ENCODE measurements around the gene TANC1. TPM values are rescaled to one million over a fixed set of nuclear protein-coding genes. Genes with fewer than 3 reads are reported as not detected.

The TANC1 gene
- polyA plus RNA-seq, 1 donor (not counting 4 experiments of a cell fraction or from before 2014, with no cell fraction given), result 33.5 TPM

GRCh38 chr2:159148901-159149300 lies 180.5 kb downstream of the TANC1 start:
- Histone ChIP-seq H3K27me3 (ENCODE audit: control insufficient read depth, extremely low read depth, insufficient read depth, low read length) (no peaks in the 10 kb centered on the region), H3K9me1 (ENCODE audit: control insufficient read depth, extremely low read depth, insufficient read depth, low read length) (no peaks in the 10 kb centered on the region), H3K4me1 (ENCODE audit: control insufficient read depth, extremely low read depth, insufficient read depth, low read length) (peaks cover 28% of the 10 kb centered on the region), H4K20me1 (ENCODE audit: control insufficient read depth, extremely low read depth, insufficient read depth, low read length) (no peaks in the 10 kb centered on the region), H3K79me2 (ENCODE audit: control insufficient read depth, insufficient read depth, low read length) (peaks cover 5% of the 10 kb centered on the region), H3K36me3 (ENCODE audit: control insufficient read depth in 2 of 2, extremely low read depth in 1 of 2, insufficient read depth in 2 of 2, low read length in 2 of 2) (peaks cover 12 to 19% of the 10 kb centered on the region in 2 experiments), H3K4me3 (ENCODE audit: control insufficient read depth in 2 of 3, extremely low read depth in 1 of 3, insufficient read depth in 2 of 3, low read depth in 1 of 3, low read length in 3 of 3) (no peak overlapping the region), H3K27ac (ENCODE audit: control insufficient read depth, insufficient read depth, low read length) (no peak overlapping the region), H2AFZ (ENCODE audit: control insufficient read depth, low read length) (no peak overlapping the region), H3K9me3 (ENCODE audit: control insufficient read depth, low read depth, low read length) (no peaks in the 10 kb centered on the region), H3K9ac (ENCODE audit: control insufficient read depth, extremely low read depth, insufficient read depth, low read length) (no peak overlapping the region), H3K4me2 (ENCODE audit: control insufficient read depth, extremely low read depth, insufficient read depth, low read depth, low read length) (no peak overlapping the region)
- no peak for TF ChIP-seq CTCF (optimal IDR thresholded peaks at IDR 0.05 in 1 of 3, IDR thresholded peaks at IDR 0.05 in 1 of 3, conservative IDR thresholded peaks at IDR 0.05 in 1 of 3; ENCODE audit: extremely low read depth in 1 of 3, insufficient read depth in 2 of 3, low read length in 3 of 3)
- no peak for TF ChIP-seq EZH2 (IDR thresholded peaks at IDR 0.05; ENCODE audit: low read length)
- dilution Hi-C loops (cut with MboI; ENCODE audit: extremely low pct_ligation_motif_present, low sequenced_read_pairs), result no loop called here
- FAIRE-seq (no peak), DNase-seq (ENCODE audit: low read depth, low spot score) (no peak)

GRCh38 chr2:159149747-159150146 lies 181.3 kb downstream of the TANC1 start:
- no peak overlapping the region for H3K4me2 ChIP-seq (ENCODE audit: control insufficient read depth, extremely low read depth, insufficient read depth, low read depth, low read length)
- H3K36me3 ChIP-seq (ENCODE audit: control insufficient read depth in 2 of 2, extremely low read depth in 1 of 2, insufficient read depth in 2 of 2, low read length in 2 of 2), result peaks cover 11 to 19% of the 10 kb centered on the region in 2 experiments
- no peak for TF ChIP-seq EZH2 (IDR thresholded peaks at IDR 0.05; ENCODE audit: low read length)
- no peak for TF ChIP-seq CTCF (optimal IDR thresholded peaks at IDR 0.05 in 1 of 3, IDR thresholded peaks at IDR 0.05 in 1 of 3, conservative IDR thresholded peaks at IDR 0.05 in 1 of 3; ENCODE audit: extremely low read depth in 1 of 3, insufficient read depth in 2 of 3, low read length in 3 of 3)
- no peak overlapping the region for H3K27ac ChIP-seq (ENCODE audit: control insufficient read depth, insufficient read depth, low read length)
- H3K79me2 ChIP-seq (ENCODE audit: control insufficient read depth, insufficient read depth, low read length), result peaks cover 3% of the 10 kb centered on the region
- H3K9me1 ChIP-seq (ENCODE audit: control insufficient read depth, extremely low read depth, insufficient read depth, low read length), result no peaks in the 10 kb centered on the region
- no peak for FAIRE-seq
- no peak overlapping the region for H3K9ac ChIP-seq (ENCODE audit: control insufficient read depth, extremely low read depth, insufficient read depth, low read length)
- no peaks in the 10 kb centered on the region for H3K27me3 ChIP-seq (ENCODE audit: control insufficient read depth, extremely low read depth, insufficient read depth, low read length)
- no peak overlapping the region for H2AFZ ChIP-seq (ENCODE audit: control insufficient read depth, low read length)
- DNase-seq (ENCODE audit: low read depth, low spot score), result no peak
- dilution Hi-C loops (cut with MboI; ENCODE audit: extremely low pct_ligation_motif_present, low sequenced_read_pairs), result no loop called here
- H3K4me1 ChIP-seq (ENCODE audit: control insufficient read depth, extremely low read depth, insufficient read depth, low read length), result peaks cover 36% of the 10 kb centered on the region
- no peaks in the 10 kb centered on the region for H4K20me1 ChIP-seq (ENCODE audit: control insufficient read depth, extremely low read depth, insufficient read depth, low read length)
- no peak overlapping the region for H3K4me3 ChIP-seq (ENCODE audit: control insufficient read depth in 2 of 3, extremely low read depth in 1 of 3, insufficient read depth in 2 of 3, low read depth in 1 of 3, low read length in 3 of 3)
- H3K9me3 ChIP-seq (ENCODE audit: control insufficient read depth, low read depth, low read length), result no peaks in the 10 kb centered on the region
